Spinal cord (tissue), 10 donors: Measurements from ENCODE around the gene DPYSL4. TPM values are rescaled to one million over a fixed set of nuclear protein-coding genes. Genes with fewer than 3 reads are reported as not detected.

Source experiments
- DNase-seq, 6 donors: peaks; one replicate each; pipeline versions ENCODE4 v3.0.0 to v3.0.0-alpha.2; 2013 to 2015; ENCODE audit warnings: low spot score in 6 of 6, low read depth in 4 of 6
- H3K27ac ChIP-seq: one replicate; pipeline ENCODE4 v1.5.1; 2013; ENCODE audit warnings: low read depth, low read length, control low read depth
- H3K27me3 ChIP-seq: one replicate; pipeline ENCODE4 v1.6.1; 2013; ENCODE audit warnings: low read length; ENCODE audit not compliant: control insufficient read depth, insufficient read depth
- H3K36me3 ChIP-seq: one replicate; pipeline ENCODE4 v1.6.1; 2013; ENCODE audit warnings: low read length; ENCODE audit not compliant: control insufficient read depth, insufficient read depth
- H3K4me1 ChIP-seq: one replicate; pipeline ENCODE4 v1.6.1; 2013; ENCODE audit warnings: low read length; ENCODE audit not compliant: control insufficient read depth, insufficient read depth
- H3K4me3 ChIP-seq: one replicate; pipeline ENCODE4 v1.5.1; 2013; ENCODE audit warnings: low read depth, low read length, control low read depth
- H3K9me3 ChIP-seq: one replicate; pipeline ENCODE4 v1.6.1; 2013; ENCODE audit warnings: low read length; ENCODE audit not compliant: control insufficient read depth, insufficient read depth
- whole genome bisulfite sequencing: methylation state at CpG from one replicate; pipeline ENCODE4 v1.1.5; 2013; ENCODE audit warnings: missing lambda C conversion rate; ENCODE audit not compliant: insufficient coverage; 5-methylcytosine and 5-hydroxymethylcytosine counted together
- polyA plus RNA-seq, 2 donors: library from polyadenylated mRNA; unstranded; fragments of 120-200 nt; gene quantifications; one replicate each; pipeline ENCODE4 v1.2.1, GENCODE V29; 2013; ENCODE audit not compliant: insufficient read length in 2 of 2
- total RNA-seq, 2 donors: library from RNA; depleted of rRNA in 1 of 2; stranded (reverse); fragments of 120-200 nt in 1 of 2; fragments of >200 nt in 1 of 2; gene quantifications; one replicate each; pipeline versions ENCODE4 v1.2.3 to v1.2.4, GENCODE V29; 2013 to 2014
- donor health status: healthy.

The DPYSL4 gene
- total and polyA plus RNA-seq, 4 donors = 21.3 to 97.6 (median 59.1) TPM

GRCh38 chr10:132142396-132143161 lies 44.2 kb upstream of the DPYSL4 start:
- Histone ChIP-seq H3K36me3 (peaks cover 83% of the 10 kb centered on the region), H3K9me3 (no peaks in the 10 kb centered on the region), H3K27ac (no peak overlapping the region), H3K4me1 (peaks cover 13% of the 10 kb centered on the region), H3K27me3 (peaks cover 5% of the 10 kb centered on the region), H3K4me3 (no peak overlapping the region)
- DNase-seq = peak in 1 of 6 donors; percentile 50
- WGBS = 26% methylated on average over 22 of the region's 33 CpGs

GRCh38 chr10:132143162-132143561 lies 43.6 kb upstream of the DPYSL4 start:
- no peak overlapping the region for H3K27ac ChIP-seq
- H3K27me3 ChIP-seq = peaks cover 5% of the 10 kb centered on the region
- no peak overlapping the region for H3K4me3 ChIP-seq
- H3K4me1 ChIP-seq = peaks cover 13% of the 10 kb centered on the region
- no peaks in the 10 kb centered on the region for H3K9me3 ChIP-seq
- 33% methylated on average over 10 of the region's 12 CpGs for WGBS
- H3K36me3 ChIP-seq = peaks cover 83% of the 10 kb centered on the region
- DNase-seq = peak in 1 of 6 donors; percentile 47

GRCh38 chr10:132144086-132144485 lies 42.7 kb upstream of the DPYSL4 start:
- Histone ChIP-seq H3K4me1 (peaks cover 13% of the 10 kb centered on the region), H3K27ac (no peak overlapping the region), H3K4me3 (no peak overlapping the region), H3K9me3 (no peaks in the 10 kb centered on the region), H3K36me3 (peaks cover 83% of the 10 kb centered on the region), H3K27me3 (peaks cover 5% of the 10 kb centered on the region)
- DNase-seq = no peak
- WGBS = 73% methylated on average over 17 of the region's 17 CpGs

GRCh38 chr10:132145002-132145401 lies 41.7 kb upstream of the DPYSL4 start:
- WGBS = 97% methylated on average over 13 of the region's 14 CpGs

GRCh38 chr10:132145521-132146185 lies 41.1 kb upstream of the DPYSL4 start:
- no peak overlapping the region for H3K27ac ChIP-seq
- H3K9me3 ChIP-seq = no peaks in the 10 kb centered on the region
- DNase-seq = no peak
- H3K4me3 ChIP-seq = no peak overlapping the region
- WGBS = 80% methylated on average over 11 of the region's 17 CpGs
- peaks cover 5% of the 10 kb centered on the region for H3K27me3 ChIP-seq
- H3K4me1 ChIP-seq = peaks cover 13% of the 10 kb centered on the region
- H3K36me3 ChIP-seq = peaks cover 73% of the 10 kb centered on the region

More at GRCh38 chr10:132145002-132145401, 41.7 kb upstream of the DPYSL4 start:
- Histone ChIP-seq H3K9me3 (no peaks in the 10 kb centered on the region), H3K36me3 (peaks cover 77% of the 10 kb centered on the region), H3K27me3 (peaks cover 5% of the 10 kb centered on the region), H3K4me1 (peaks cover 13% of the 10 kb centered on the region), H3K4me3 (no peak overlapping the region), H3K27ac (no peak overlapping the region)
- DNase-seq = no peak

- peaks cover 13% of the 10 kb centered on the region for H3K4me1 ChIP-seq
- 88% methylated on average over 7 of the region's 8 CpGs for WGBS
- H3K27me3 ChIP-seq = peaks cover 5% of the 10 kb centered on the region
- H3K27ac ChIP-seq = no peak overlapping the region
- H3K9me3 ChIP-seq = no peaks in the 10 kb centered on the region
- peaks cover 71% of the 10 kb centered on the region for H3K36me3 ChIP-seq
- DNase-seq = no peak
- no peak overlapping the region for H3K4me3 ChIP-seq
Observed at GRCh38 chr10:132146271-132146671, 40.5 kb upstream of the DPYSL4 start.

GRCh38 chr10:132146941-132147915 lies 39.5 kb upstream of the DPYSL4 start:
- no peaks in the 10 kb centered on the region for H3K9me3 ChIP-seq
- H3K27me3 ChIP-seq = peaks cover 5% of the 10 kb centered on the region
- no peak overlapping the region for H3K27ac ChIP-seq
- H3K36me3 ChIP-seq = peaks cover 71% of the 10 kb centered on the region
- no peak for DNase-seq
- 79% methylated on average over 31 of the region's 31 CpGs for WGBS
- no peak overlapping the region for H3K4me3 ChIP-seq
- peaks cover 10% of the 10 kb centered on the region for H3K4me1 ChIP-seq

GRCh38 chr10:132148261-132149251 lies 38.2 kb upstream of the DPYSL4 start:
- DNase-seq = no peak
- Histone ChIP-seq H3K9me3 (no peaks in the 10 kb centered on the region), H3K36me3 (peaks cover 68% of the 10 kb centered on the region), H3K27ac (no peak overlapping the region), H3K27me3 (no peaks in the 10 kb centered on the region), H3K4me3 (no peak overlapping the region), H3K4me1 (no peaks in the 10 kb centered on the region)
- WGBS = 80% methylated on average over 37 of the region's 43 CpGs
